A673 (cell line): ENCODE data around the gene MESP1. TPM values are rescaled to one million over a fixed set of nuclear protein-coding genes. Genes with fewer than 3 reads are reported as not detected.

Source experiments
- BruUV-seq: library from RNA; stranded (reverse); fragments of 400-500 nt; replicated peaks from 2 replicates; lab custom pipeline; 2021; lab: Mats Ljungman, UMichigan
- CTCF ChIA-PET: fragments of 300-600 bp; sonication (Branson Sonifier 250); formaldehyde crosslinking; loops from one replicate; lab custom pipeline; 2022; ENCODE audit warnings: antibody characterized with exemption; lab: Charles Lee
- POLR2A ChIA-PET: fragments of 300-600 bp; sonication (Branson Sonifier 250); formaldehyde crosslinking; loops from one replicate; lab custom pipeline; 2022; ENCODE audit warnings: antibody characterized with exemption; ENCODE audit not compliant: low non-redundant PET; lab: Charles Lee
- DNase-seq: peaks from one replicate; pipeline ENCODE4 v3.0.0-alpha.2; 2015; ENCODE audit warnings: low spot score
- H3K27ac ChIP-seq: fragments of 200-600 bp; sonication (generic); 2 replicates; pipeline ENCODE4 v1.5.1; 2016; ENCODE audit warnings: mixed run types, low read depth, mild to moderate bottlenecking, mixed read lengths, antibody characterized with exemption, low read length; ENCODE audit not compliant: poor library complexity, severe bottlenecking
- H3K27me3 ChIP-seq: fragments of 200-600 bp; sonication (generic); replicated peaks from 2 replicates; pipeline ENCODE4 v1.6.1; 2017; ENCODE audit warnings: mixed run types, low read depth, mild to moderate bottlenecking, mixed read lengths, antibody characterized with exemption, low read length; ENCODE audit not compliant: insufficient read depth, poor library complexity
- H3K36me3 ChIP-seq: fragments of 200-600 bp; sonication (generic); 2 replicates; pipeline ENCODE4 v1.6.1; 2016; ENCODE audit warnings: mixed run types, mild to moderate bottlenecking, mixed read lengths, antibody characterized with exemption, low read length; ENCODE audit not compliant: insufficient read depth, poor library complexity, severe bottlenecking
- H3K4me1 ChIP-seq: fragments of 200-600 bp; sonication (generic); 2 replicates; pipeline ENCODE4 v1.6.1; 2017; ENCODE audit warnings: mixed run types, mild to moderate bottlenecking, mixed read lengths, antibody characterized with exemption, low read length; ENCODE audit not compliant: insufficient read depth, poor library complexity, severe bottlenecking
- H3K4me3 ChIP-seq: fragments of 200-600 bp; sonication (generic); 2 replicates; pipeline ENCODE4 v1.5.1; 2016; ENCODE audit warnings: low read depth, mixed run types, mild to moderate bottlenecking, mixed read lengths, low read length; ENCODE audit not compliant: poor library complexity, severe bottlenecking
- H3K9me3 ChIP-seq: fragments of 200-600 bp; sonication (generic); 2 replicates; pipeline ENCODE4 v1.6.1; 2016; ENCODE audit warnings: mixed run types, low read depth, mild to moderate bottlenecking, mixed read lengths, antibody characterized with exemption, low read length; ENCODE audit not compliant: poor library complexity, severe bottlenecking
- CTCF ChIP-seq: fragments of 300-800, 200-600 bp; sonication (generic); conservative IDR thresholded peaks from 2 replicates; pipeline ENCODE4 v1.5.1; 2017; ENCODE audit warnings: low read depth, mild to moderate bottlenecking, antibody characterized with exemption, low read length, moderate library complexity, mixed read lengths
- EZH2 ChIP-seq: fragments of 200-600 bp; sonication (generic); IDR thresholded peaks from 2 replicates; pipeline ENCODE4 v1.6.1; 2017; ENCODE audit warnings: borderline replicate concordance, low read depth, mild to moderate bottlenecking, mixed read lengths, antibody characterized with exemption, low read length; ENCODE audit not compliant: poor library complexity, severe bottlenecking
- intact Hi-C: fragments of 100-400 bp; cut with micrococcal nuclease; formaldehyde crosslinking; loops from one replicate; pipeline ENCODE4 v1.10.0; 2022; ENCODE audit not compliant: unreplicated experiment
- total RNA-seq: library from RNA; stranded (reverse); gene quantifications from 2 replicates; pipeline ENCODE4 v1.2.3, GENCODE V29; 2021

MESP1 gene
- total RNA-seq, 1 experiment from 2014 or later = 6.5 TPM

- no TSS peak for BruUV-seq
- peak; percentile 80 for DNase-seq
- H3K4me3 ChIP-seq = no peak overlapping the region
- intact Hi-C loops = loop anchor here (1.0 to 2.0 kb wide), 2 partner anchors 115 to 326 kb away; no protein-coding TSS in a partner anchor
- ChIA-PET POLR2A (interaction anchor here (0.6 kb wide), 1 partner anchor 153 kb away, joined by 8 read pairs; no protein-coding TSS in a partner anchor), CTCF (interaction anchor here (0.6 to 2.0 kb wide), 11 partner anchors 8 to 962 kb away, joined by 3 to 61 read pairs (median 6); partner anchors contain the start of gene MESP1)
- no peaks in the 10 kb centered on the region for H3K9me3 ChIP-seq
- peak overlapping the region; percentile 44 for H3K27ac ChIP-seq
- peaks cover 12% of the 10 kb centered on the region for H3K4me1 ChIP-seq
- no peaks in the 10 kb centered on the region for H3K27me3 ChIP-seq
- TF ChIP-seq EZH2 = no peak
- TF ChIP-seq CTCF = peak; percentile 98
- no peaks in the 10 kb centered on the region for H3K36me3 ChIP-seq
Measured at GRCh38 chr15:89760303-89761008, 9.4 kb upstream of the MESP1 start.

- H3K4me3 ChIP-seq = no peak overlapping the region
- CTCF ChIA-PET = interaction anchor here (0.6 to 2.0 kb wide), 6 partner anchors 9 to 129 kb away, joined by 3 to 61 read pairs (median 12); partner anchors contain the start of gene MESP1
- H3K36me3 ChIP-seq = no peaks in the 10 kb centered on the region
- POLR2A ChIA-PET = no interaction called here
- DNase-seq = no peak
- no peaks in the 10 kb centered on the region for H3K27me3 ChIP-seq
- TF ChIP-seq CTCF = no peak
- TF ChIP-seq EZH2 = no peak
- no peak overlapping the region for H3K27ac ChIP-seq
- peaks cover 12% of the 10 kb centered on the region for H3K4me1 ChIP-seq
- intact Hi-C loops = loop anchor here (1.0 to 10.0 kb wide), 3 partner anchors 115 to 327 kb away; no protein-coding TSS in a partner anchor
- no TSS peak for BruUV-seq
- no peaks in the 10 kb centered on the region for H3K9me3 ChIP-seq
Measured at GRCh38 chr15:89759835-89760234, 8.8 kb upstream of the MESP1 start.

GRCh38 chr15:89758981-89759380 lies 7.9 kb upstream of the MESP1 start:
- Histone ChIP-seq H3K4me1 (peaks cover 12% of the 10 kb centered on the region), H3K4me3 (no peak overlapping the region), H3K27ac (no peak overlapping the region), H3K36me3 (no peaks in the 10 kb centered on the region), H3K9me3 (no peaks in the 10 kb centered on the region), H3K27me3 (no peaks in the 10 kb centered on the region)
- intact Hi-C loops = loop anchor here (10.0 kb wide), 1 partner anchor 196 kb away; no protein-coding TSS in a partner anchor
- TF ChIP-seq CTCF = no peak
- no peak for TF ChIP-seq EZH2
- no peak for DNase-seq
- ChIA-PET CTCF (no interaction called here), POLR2A (no interaction called here)
- BruUV-seq = no TSS peak
